HG03460 (cell line): Measurements from ENCODE around the gene PLCL2.
"Not testable (repeated sequence)": the region's sequence is repeated elsewhere in the genome, so short reads cannot be mapped to it uniquely, and the experiment has no call there.

Experiments
- ATAC-seq: cut with Tn5 transposase; IDR thresholded peaks from one replicate; pipeline ENCODE4 v1.9.1; 2021; ENCODE audit not compliant: unreplicated experiment

The PLCL2 gene

GRCh38 chr3:17070161-17070959 lies 185.6 kb downstream of the PLCL2 start:
- ATAC-seq = no peak

GRCh38 chr3:17074559-17074958 lies 189.8 kb downstream of the PLCL2 start:
- no peak for ATAC-seq

GRCh38 chr3:17075358-17075757 lies 190.6 kb downstream of the PLCL2 start:
- ATAC-seq = no peak

- no peak for ATAC-seq
These were observed 191.2 kb downstream of the PLCL2 start for GRCh38 chr3:17075907-17076306.

GRCh38 chr3:17076940-17077605 lies 192.3 kb downstream of the PLCL2 start:
- no peak for ATAC-seq

- ATAC-seq = no peak
These were observed 192.9 kb downstream of the PLCL2 start for GRCh38 chr3:17077606-17078005.

GRCh38 chr3:17078926-17079465 lies 194.2 kb downstream of the PLCL2 start:
- no peak for ATAC-seq

GRCh38 chr3:17079933-17080332 lies 195.2 kb downstream of the PLCL2 start:
- ATAC-seq = no peak

- ATAC-seq = no peak
These were observed 196.8 kb downstream of the PLCL2 start for GRCh38 chr3:17081520-17081919.

GRCh38 chr3:17087509-17087908 lies 202.8 kb downstream of the PLCL2 start:
- ATAC-seq = no peak

GRCh38 chr3:17088017-17088416 lies 203.3 kb downstream of the PLCL2 start:
- no peak for ATAC-seq

- no peak for ATAC-seq
These were observed 204.0 kb downstream of the PLCL2 start for GRCh38 chr3:17088602-17089313.

GRCh38 chr3:17089314-17089700 lies 204.6 kb downstream of the PLCL2 start:
- ATAC-seq = no peak

GRCh38 chr3:17090280-17090983 lies 205.7 kb downstream of the PLCL2 start:
- no peak for ATAC-seq

- ATAC-seq = no peak
These were observed 207.3 kb downstream of the PLCL2 start for GRCh38 chr3:17091910-17092582.

- no peak for ATAC-seq
These were observed 207.8 kb downstream of the PLCL2 start for GRCh38 chr3:17092583-17092933.

- no peak for ATAC-seq
These were observed 209.8 kb downstream of the PLCL2 start for GRCh38 chr3:17094551-17094950.

- ATAC-seq = no peak
These were observed 218.8 kb downstream of the PLCL2 start for GRCh38 chr3:17103579-17103978.

- ATAC-seq = not testable (repeated sequence)
These were observed 222.0 kb downstream of the PLCL2 start for GRCh38 chr3:17106801-17107200.

GRCh38 chr3:17110660-17111396 lies 226.1 kb downstream of the PLCL2 start:
- no peak for ATAC-seq
